ENCODE results near the gene VMAC.

DNA sequence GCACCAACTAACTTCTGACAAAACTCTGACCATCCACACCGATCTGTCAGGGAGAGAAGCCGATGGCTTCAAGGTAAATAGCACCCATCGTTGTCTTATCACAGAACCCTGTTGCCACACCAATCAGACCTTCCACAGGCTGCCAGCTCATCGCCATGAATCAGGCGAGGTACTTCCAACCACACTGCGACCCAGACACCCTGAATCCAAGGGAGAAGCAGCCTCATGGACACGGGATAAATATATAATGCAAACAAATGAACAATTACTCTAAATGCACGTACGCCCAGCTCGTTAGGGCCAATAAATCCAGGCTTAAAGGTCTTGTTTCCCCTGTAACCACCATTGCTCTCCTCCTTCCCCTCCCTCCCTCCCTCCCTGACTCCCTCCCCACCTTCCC is 52.5 kb downstream of the VMAC start:
- TF ChIP-seq, protein P1, sequence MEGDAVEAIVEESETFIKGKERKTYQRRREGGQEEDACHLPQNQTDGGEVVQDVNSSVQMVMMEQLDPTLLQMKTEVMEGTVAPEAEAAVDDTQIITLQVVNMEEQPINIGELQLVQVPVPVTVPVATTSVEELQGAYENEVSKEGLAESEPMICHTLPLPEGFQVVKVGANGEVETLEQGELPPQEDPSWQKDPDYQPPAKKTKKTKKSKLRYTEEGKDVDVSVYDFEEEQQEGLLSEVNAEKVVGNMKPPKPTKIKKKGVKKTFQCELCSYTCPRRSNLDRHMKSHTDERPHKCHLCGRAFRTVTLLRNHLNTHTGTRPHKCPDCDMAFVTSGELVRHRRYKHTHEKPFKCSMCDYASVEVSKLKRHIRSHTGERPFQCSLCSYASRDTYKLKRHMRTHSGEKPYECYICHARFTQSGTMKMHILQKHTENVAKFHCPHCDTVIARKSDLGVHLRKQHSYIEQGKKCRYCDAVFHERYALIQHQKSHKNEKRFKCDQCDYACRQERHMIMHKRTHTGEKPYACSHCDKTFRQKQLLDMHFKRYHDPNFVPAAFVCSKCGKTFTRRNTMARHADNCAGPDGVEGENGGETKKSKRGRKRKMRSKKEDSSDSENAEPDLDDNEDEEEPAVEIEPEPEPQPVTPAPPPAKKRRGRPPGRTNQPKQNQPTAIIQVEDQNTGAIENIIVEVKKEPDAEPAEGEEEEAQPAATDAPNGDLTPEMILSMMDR (conservative IDR thresholded peaks at IDR 0.05), result no peak
- TF ChIP-seq EZH2 (IDR thresholded peaks at IDR 0.05; ENCODE audit: low read depth), result no peak
